AG09319 (cell line): ENCODE data around the gene RPS6KA2.

Experiments
- DNase-seq: peaks from one replicate; pipeline ENCODE4 v3.0.0-alpha.2; 2010; ENCODE audit warnings: low read depth; ENCODE audit errors: extremely low read depth
- TF ChIP-seq, protein P1 (sequence below): IDR thresholded peaks from 2 replicates; pipeline ENCODE4 v1.5.1; 2011; ENCODE audit warnings: low read depth, mild to moderate bottlenecking, inconsistent platforms, low read length, moderate library complexity

Gene RPS6KA2

DNA sequence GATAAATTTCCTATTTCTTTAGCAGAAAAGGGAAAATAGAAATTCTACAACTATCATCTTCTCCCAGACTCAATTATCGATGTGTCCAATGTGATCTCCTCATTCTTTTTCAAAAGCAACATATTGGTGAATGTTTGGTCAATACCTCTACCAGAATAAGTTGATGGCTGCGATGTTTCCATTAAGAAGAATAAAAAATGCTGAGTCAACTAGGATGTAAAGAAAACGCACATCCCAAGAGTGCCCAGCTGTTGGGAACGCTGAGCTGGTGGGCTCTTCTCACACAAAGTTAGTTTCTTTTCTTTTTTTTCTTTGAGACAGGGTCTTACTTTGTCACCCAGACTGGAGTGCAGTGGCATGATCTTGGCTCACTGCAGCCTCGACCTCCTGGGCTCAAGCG is 80.4 kb downstream of the RPS6KA2 start:
- TF ChIP-seq, protein P1, sequence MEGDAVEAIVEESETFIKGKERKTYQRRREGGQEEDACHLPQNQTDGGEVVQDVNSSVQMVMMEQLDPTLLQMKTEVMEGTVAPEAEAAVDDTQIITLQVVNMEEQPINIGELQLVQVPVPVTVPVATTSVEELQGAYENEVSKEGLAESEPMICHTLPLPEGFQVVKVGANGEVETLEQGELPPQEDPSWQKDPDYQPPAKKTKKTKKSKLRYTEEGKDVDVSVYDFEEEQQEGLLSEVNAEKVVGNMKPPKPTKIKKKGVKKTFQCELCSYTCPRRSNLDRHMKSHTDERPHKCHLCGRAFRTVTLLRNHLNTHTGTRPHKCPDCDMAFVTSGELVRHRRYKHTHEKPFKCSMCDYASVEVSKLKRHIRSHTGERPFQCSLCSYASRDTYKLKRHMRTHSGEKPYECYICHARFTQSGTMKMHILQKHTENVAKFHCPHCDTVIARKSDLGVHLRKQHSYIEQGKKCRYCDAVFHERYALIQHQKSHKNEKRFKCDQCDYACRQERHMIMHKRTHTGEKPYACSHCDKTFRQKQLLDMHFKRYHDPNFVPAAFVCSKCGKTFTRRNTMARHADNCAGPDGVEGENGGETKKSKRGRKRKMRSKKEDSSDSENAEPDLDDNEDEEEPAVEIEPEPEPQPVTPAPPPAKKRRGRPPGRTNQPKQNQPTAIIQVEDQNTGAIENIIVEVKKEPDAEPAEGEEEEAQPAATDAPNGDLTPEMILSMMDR = no peak
- DNase-seq = no peak

DNA sequence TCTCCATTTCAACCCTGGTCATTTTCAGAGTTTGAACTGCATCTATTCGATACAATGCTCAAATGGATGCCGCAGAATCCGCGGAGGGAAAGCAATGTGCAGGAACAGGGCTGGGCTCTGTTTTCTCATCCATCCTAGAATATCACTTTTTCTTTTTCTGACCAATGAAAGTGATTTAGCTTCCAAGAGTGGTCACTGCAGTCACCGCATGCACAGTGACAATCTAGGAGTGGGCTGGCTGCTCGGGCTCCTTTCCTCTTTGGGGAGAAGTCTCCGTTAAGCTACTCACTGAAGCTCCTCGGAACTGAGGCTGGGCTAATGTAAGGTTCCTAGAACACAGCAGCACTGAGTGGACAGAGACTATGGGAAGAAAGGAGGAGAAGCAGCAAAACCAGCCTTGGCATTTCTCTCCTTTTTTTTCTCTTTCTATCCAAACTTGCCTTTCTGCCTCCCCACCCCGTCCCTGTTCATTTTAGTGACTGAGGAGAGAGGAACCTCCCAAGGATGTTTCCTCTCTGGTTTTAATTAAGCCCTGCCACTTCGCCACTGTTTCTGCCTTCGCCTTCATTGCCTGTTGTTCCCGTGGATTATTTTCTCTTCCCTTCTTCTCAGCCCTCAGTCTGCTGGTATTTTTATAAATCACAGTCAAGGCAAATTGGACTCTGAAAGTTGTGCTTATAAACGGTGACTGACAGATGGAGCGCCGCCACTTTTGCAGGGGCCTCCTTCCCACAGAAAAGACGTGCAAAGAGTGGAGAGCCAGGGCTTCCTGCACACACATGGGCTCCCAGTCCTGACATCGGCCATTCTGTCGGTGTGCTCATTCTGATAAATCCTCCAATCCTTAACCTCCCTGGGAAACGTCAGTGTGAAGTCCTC is 81.7 kb downstream of the RPS6KA2 start:
- TF ChIP-seq, protein P1 = no peak

DNA sequence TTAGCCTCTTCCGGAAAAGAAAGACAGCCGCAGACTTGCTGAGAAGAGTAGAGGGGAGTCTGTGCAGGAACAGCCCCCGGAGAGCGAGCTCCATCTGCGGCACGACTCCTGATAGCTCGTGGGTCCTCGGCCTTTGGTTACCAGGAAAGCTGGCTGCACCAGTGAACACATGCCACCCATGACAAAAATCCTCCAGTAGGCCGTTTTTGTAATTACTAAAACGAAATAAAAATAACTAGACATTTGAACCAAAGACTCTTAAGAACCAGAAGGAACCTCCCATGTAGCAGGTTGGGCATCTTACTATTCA is 82.8 kb downstream of the RPS6KA2 start:
- TF ChIP-seq, protein P1 = no peak

More for the DNA sequence above, 81.7 kb downstream of the RPS6KA2 start:
- DNase-seq = no peak

DNA sequence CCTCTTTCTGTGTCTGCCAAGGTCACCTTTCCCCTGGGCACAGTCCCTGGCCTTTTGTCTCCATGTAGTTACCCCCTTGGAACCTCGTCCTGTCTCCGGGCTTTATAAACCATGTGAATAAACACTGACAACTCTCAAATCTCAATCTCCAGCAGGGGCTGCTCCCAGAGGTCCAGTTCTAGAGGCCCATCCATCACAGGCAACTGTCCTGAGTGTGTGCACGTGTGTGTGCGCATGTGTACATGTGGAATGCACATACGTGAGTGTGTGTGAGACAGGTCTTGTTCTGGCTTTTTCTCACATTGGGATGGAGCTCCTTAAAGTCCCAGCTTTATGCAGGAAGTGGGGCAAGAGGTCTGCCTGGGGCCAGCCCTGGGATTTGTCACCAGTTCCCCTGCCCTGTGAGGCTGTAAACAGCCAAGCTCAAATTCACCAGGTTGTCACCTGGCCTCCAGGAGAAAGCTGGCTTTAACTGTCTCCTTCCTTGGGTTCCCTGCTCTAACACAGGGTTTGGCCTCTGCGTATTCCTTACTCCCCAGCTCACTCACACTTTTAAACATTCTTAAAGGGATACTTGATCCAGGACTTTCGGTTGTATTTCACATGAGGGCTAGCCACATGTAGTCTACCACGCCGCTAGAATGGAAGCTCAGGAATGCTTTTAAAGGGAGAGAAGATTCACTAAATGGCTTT is 83.3 kb downstream of the RPS6KA2 start:
- TF ChIP-seq, protein P1 = no peak
- DNase-seq = no peak

More for the DNA sequence above, 82.8 kb downstream of the RPS6KA2 start:
- no peak for DNase-seq

DNA sequence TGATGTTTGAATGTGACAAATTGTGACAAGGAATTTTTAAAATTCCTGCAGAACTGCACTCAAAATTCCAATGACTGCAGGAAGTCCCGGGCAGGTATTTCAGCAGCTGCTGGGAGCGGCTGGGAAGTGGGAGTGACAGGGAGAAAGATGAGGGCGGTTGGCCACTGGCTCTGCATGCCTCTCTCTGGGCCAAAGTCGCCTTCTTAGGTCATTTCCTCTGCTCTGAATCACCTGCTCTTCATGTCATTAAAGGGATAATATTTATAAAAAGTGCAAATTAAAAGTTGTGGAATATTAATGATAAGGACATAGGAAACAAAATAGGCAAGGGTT is 84.5 kb downstream of the RPS6KA2 start:
- TF ChIP-seq, protein P1 = no peak
- DNase-seq = no peak

DNA sequence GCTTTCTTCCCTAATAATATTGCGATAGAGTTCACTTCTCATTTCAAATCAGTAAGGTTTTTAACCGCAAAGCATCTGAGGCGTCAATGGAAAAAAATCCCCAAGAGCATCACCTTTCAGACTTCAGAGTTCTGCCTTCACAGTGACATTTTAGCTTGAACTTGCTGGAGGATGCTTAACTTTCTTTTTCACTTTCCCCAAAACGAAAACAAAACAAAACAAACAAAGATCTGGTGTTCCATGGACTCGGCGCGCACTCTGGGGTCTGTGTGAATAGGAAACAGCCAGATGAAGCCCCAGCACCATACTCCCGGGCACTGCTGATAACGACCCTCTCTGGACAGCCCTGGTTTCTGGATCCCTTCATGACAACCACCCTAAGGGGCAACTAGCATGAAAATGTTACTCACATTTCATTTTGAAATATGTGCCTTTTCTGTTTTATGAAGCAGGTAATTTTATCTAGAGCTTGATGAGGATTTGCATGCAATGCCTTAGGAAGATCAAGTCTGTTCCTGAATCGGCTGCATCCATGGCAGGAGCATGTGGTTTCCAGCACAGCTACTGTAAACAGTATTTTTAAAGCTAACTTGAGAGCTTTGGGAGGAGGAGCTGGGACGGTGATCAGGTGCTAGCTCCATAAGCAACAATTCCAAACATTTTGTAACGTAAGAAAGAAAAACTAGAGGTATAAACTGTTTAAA is 85.0 kb downstream of the RPS6KA2 start:
- DNase-seq = no peak

More for the DNA sequence above, 85.0 kb downstream of the RPS6KA2 start:
- TF ChIP-seq, protein P1 = no peak
